Measurements from ENCODE around the gene CDKN2AIP. TPM values are rescaled to one million over a fixed set of nuclear protein-coding genes. Genes with fewer than 3 reads are reported as not detected.

CDKN2AIP gene
- total RNA-seq, 1 donor from 2014 or later, result 35.3 TPM

- no peak overlapping the region for H3K4me3 Mint-ChIP-seq
Measured at GRCh38 chr4:183470821-183471220, 26.4 kb downstream of the CDKN2AIP start.

GRCh38 chr4:183471946-183472708 lies 27.7 kb downstream of the CDKN2AIP start:
- Histone ChIP-seq H3K79me2 (ENCODE audit: low read depth) (no peaks in the 10 kb centered on the region), H3K4me2 (no peak overlapping the region), H3K4me1 (no peaks in the 10 kb centered on the region), H3K27ac (no peak overlapping the region), H3K9me3 (ENCODE audit: low read depth) (no peaks in the 10 kb centered on the region), H3F3A (ENCODE audit: low read depth) (no peaks in the 10 kb centered on the region), H2AFZ (replicated peaks) (no peak overlapping the region), H3K27me3 (no peaks in the 10 kb centered on the region), H3K9ac (no peak overlapping the region), H4K20me1 (ENCODE audit: low read depth) (no peaks in the 10 kb centered on the region), H3K36me3 (no peaks in the 10 kb centered on the region), H3K4me3 (no peak overlapping the region)
- Mint-ChIP-seq H3K27me3 (ENCODE audit: insufficient read depth, low read depth) (peaks cover 2% of the 10 kb centered on the region), H3K4me1 (peaks cover 3% of the 10 kb centered on the region), H3K36me3 (peaks cover 8% of the 10 kb centered on the region), H3K4me3 (no peak overlapping the region), H3K27ac (no peak overlapping the region), H3K9me3 (peaks cover 2% of the 10 kb centered on the region)
- no peak for TF ChIP-seq EZH2phosphoT487 (IDR thresholded peaks at IDR 0.05)
- peak; percentile 98 for TF ChIP-seq CTCF (IDR thresholded peaks at IDR 0.05)
- no peak for TF ChIP-seq EZH2 (IDR thresholded peaks at IDR 0.05)
- peak; percentile 89 for DNase-seq (ENCODE audit: low spot score)

More at GRCh38 chr4:183470821-183471220, 26.4 kb downstream of the CDKN2AIP start:
- no peak overlapping the region for H3K27ac ChIP-seq
- Mint-ChIP-seq H3K27ac (no peak overlapping the region), H3K36me3 (peaks cover 13% of the 10 kb centered on the region), H3K27me3 (ENCODE audit: insufficient read depth, low read depth) (peaks cover 3% of the 10 kb centered on the region), H3K4me1 (no peaks in the 10 kb centered on the region), H3K9me3 (peaks cover 2% of the 10 kb centered on the region)
- H3K4me3 ChIP-seq, result no peak overlapping the region
- no peaks in the 10 kb centered on the region for H3K79me2 ChIP-seq (ENCODE audit: low read depth)
- no peak overlapping the region for H2AFZ ChIP-seq (replicated peaks)
- TF ChIP-seq CTCF (IDR thresholded peaks at IDR 0.05), result no peak
- no peak for TF ChIP-seq EZH2phosphoT487 (IDR thresholded peaks at IDR 0.05)
- H3K4me2 ChIP-seq, result no peak overlapping the region
- H3K9me3 ChIP-seq (ENCODE audit: low read depth), result no peaks in the 10 kb centered on the region
- no peaks in the 10 kb centered on the region for H3K4me1 ChIP-seq
- H3K36me3 ChIP-seq, result no peaks in the 10 kb centered on the region
- no peaks in the 10 kb centered on the region for H3K27me3 ChIP-seq
- H3K9ac ChIP-seq, result no peak overlapping the region
- DNase-seq (ENCODE audit: low spot score), result no peak
- H4K20me1 ChIP-seq (ENCODE audit: low read depth), result no peaks in the 10 kb centered on the region
- no peaks in the 10 kb centered on the region for H3F3A ChIP-seq (ENCODE audit: low read depth)

- peaks cover 38% of the 10 kb centered on the region for H3K4me1 Mint-ChIP-seq
- peaks cover 5% of the 10 kb centered on the region for H3K27me3 Mint-ChIP-seq (ENCODE audit: insufficient read depth, low read depth)
- TF ChIP-seq EZH2phosphoT487 (IDR thresholded peaks at IDR 0.05) (no peak), CTCF (IDR thresholded peaks at IDR 0.05) (no peak), EZH2 (IDR thresholded peaks at IDR 0.05) (no peak)
- peaks cover 11% of the 10 kb centered on the region for H3K36me3 Mint-ChIP-seq
- Histone ChIP-seq H3F3A (ENCODE audit: low read depth) (no peaks in the 10 kb centered on the region), H2AFZ (replicated peaks) (no peak overlapping the region), H3K79me2 (ENCODE audit: low read depth) (no peaks in the 10 kb centered on the region), H3K4me1 (no peaks in the 10 kb centered on the region), H3K36me3 (no peaks in the 10 kb centered on the region), H3K27me3 (no peaks in the 10 kb centered on the region), H3K4me2 (no peak overlapping the region), H4K20me1 (ENCODE audit: low read depth) (no peaks in the 10 kb centered on the region), H3K9ac (no peak overlapping the region), H3K27ac (no peak overlapping the region), H3K9me3 (ENCODE audit: low read depth) (no peaks in the 10 kb centered on the region), H3K4me3 (no peak overlapping the region)
- no peak for DNase-seq (ENCODE audit: low spot score)
- peak overlapping the region; percentile 48 for H3K27ac Mint-ChIP-seq
- peaks cover 13% of the 10 kb centered on the region for H3K9me3 Mint-ChIP-seq
- no peak overlapping the region for H3K4me3 Mint-ChIP-seq
Measured at GRCh38 chr4:183478123-183478522, 33.7 kb downstream of the CDKN2AIP start.
